Measurements from ENCODE around the gene CDK17.

Gene CDK17

DNA sequence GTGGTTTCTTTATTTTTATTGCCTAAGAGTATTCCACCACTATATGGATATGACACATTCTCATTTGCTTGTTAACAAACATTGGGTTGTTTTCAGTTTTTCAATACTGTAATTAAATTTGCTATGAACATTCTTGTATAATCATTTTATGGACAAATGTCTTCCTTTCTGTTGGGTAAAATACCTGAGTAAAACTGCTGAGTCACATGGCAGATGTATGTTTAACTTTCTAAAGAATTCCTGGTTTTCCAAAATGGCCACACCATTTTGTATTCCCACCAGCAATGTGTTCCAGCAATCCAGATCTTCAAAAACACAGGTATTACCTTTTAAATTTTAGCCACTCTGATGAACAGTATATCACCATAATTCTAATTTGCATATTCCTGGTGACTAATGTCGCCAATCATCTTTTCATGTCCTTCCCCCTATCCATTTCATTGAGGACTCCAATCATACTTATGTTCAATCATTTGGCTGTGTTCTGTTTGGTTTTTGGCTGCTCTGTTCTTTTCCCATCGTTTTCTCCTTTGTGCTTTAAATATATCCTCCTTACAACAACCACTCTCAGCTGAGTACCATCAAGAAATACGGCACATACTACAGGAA lies 36.0 kb downstream of the CDK17 start:
- Histone ChIP-seq H3K27me3 (ENCODE audit: insufficient read depth, low read length) (no peaks in the 10 kb centered on the region), H3K79me2 (ENCODE audit: control insufficient read depth, insufficient read depth, low read length, poor library complexity) (no peaks in the 10 kb centered on the region), H3K4me3 (ENCODE audit: low read depth, low read length) (no peak overlapping the region), H3K4ac (ENCODE audit: low read depth, low read length) (no peak overlapping the region), H4K12ac (ENCODE audit: low read depth, low read length) (no peak overlapping the region), H3K23ac (ENCODE audit: low read length) (no peak overlapping the region), H2AK5ac (ENCODE audit: low read length) (no peak overlapping the region), H2BK12ac (ENCODE audit: low read length) (no peak overlapping the region), H2AFZ (ENCODE audit: insufficient read depth, low read length, poor library complexity) (no peak overlapping the region), H3K9ac (ENCODE audit: low read length) (no peak overlapping the region), H3K27ac (ENCODE audit: low read depth, low read length) (no peak overlapping the region), H3K9me3 (ENCODE audit: insufficient read depth, low read depth, low read length) (no peaks in the 10 kb centered on the region), H3K36me3 (ENCODE audit: control insufficient read depth in 1 of 2, insufficient read depth in 2 of 2, low read length in 2 of 2) (no peaks in the 10 kb centered on the region), H4K8ac (ENCODE audit: low read depth, low read length) (no peak overlapping the region), H3K14ac (ENCODE audit: low read length) (no peak overlapping the region), H3K4me2 (ENCODE audit: low read length) (no peak overlapping the region), H3K79me1 (ENCODE audit: low read length) (no peaks in the 10 kb centered on the region), H3K18ac (ENCODE audit: low read length) (no peak overlapping the region), H2BK120ac (ENCODE audit: insufficient read depth, low read length, poor library complexity) (no peak overlapping the region), H2BK5ac (ENCODE audit: low read depth, low read length, poor library complexity) (no peak overlapping the region), H3K4me1 (ENCODE audit: control insufficient read depth in 1 of 2, insufficient read depth in 2 of 2, low read length in 2 of 2) (no peaks in the 10 kb centered on the region), H4K91ac (ENCODE audit: low read depth, low read length) (no peak overlapping the region)
- no peak for DNase-seq
- no CpG with 5 or more reads among the region's 3 CpGs for WGBS (ENCODE audit: extremely low coverage, insufficient coverage, insufficient read length)

- no peaks in the 10 kb centered on the region for H3K79me2 ChIP-seq (ENCODE audit: control insufficient read depth, insufficient read depth, low read length, poor library complexity)
Measured at GRCh38 chr12:96361074-96361473, 39.2 kb downstream of the CDK17 start.

DNA sequence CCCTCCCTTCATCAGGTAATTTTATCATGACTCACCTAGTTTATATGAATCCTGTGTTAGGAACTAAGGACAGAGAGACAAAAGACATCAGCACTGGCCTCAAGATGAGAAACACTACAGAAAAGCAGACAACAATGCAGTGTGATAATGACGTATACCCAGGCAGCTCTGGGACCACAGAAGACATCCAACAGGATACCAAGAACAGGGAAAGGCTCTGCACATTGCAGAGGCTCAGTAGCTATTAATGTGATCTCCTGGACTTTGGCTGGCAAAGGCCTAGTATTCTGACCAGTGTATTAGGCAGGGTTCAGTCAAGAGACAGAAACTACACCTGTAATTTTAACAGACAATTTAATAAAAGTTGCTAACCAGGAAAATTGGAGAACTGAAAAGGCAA lies 39.7 kb downstream of the CDK17 start:
- Histone ChIP-seq H3K4me3 (ENCODE audit: low read depth, low read length) (no peak overlapping the region), H3K9ac (ENCODE audit: low read length) (no peak overlapping the region), H2AK5ac (ENCODE audit: low read length) (no peak overlapping the region), H2AFZ (ENCODE audit: insufficient read depth, low read length, poor library complexity) (no peak overlapping the region), H3K4me2 (ENCODE audit: low read length) (no peak overlapping the region), H2BK120ac (ENCODE audit: insufficient read depth, low read length, poor library complexity) (no peak overlapping the region), H3K27me3 (ENCODE audit: insufficient read depth, low read length) (no peaks in the 10 kb centered on the region), H3K14ac (ENCODE audit: low read length) (no peak overlapping the region), H3K36me3 (ENCODE audit: control insufficient read depth in 1 of 2, insufficient read depth in 2 of 2, low read length in 2 of 2) (no peaks in the 10 kb centered on the region), H2BK12ac (ENCODE audit: low read length) (no peak overlapping the region), H4K91ac (ENCODE audit: low read depth, low read length) (no peak overlapping the region), H3K79me2 (ENCODE audit: control insufficient read depth, insufficient read depth, low read length, poor library complexity) (no peaks in the 10 kb centered on the region), H3K27ac (ENCODE audit: low read depth, low read length) (no peak overlapping the region), H3K4ac (ENCODE audit: low read depth, low read length) (no peak overlapping the region), H3K23ac (ENCODE audit: low read length) (no peak overlapping the region), H3K4me1 (ENCODE audit: control insufficient read depth in 1 of 2, insufficient read depth in 2 of 2, low read length in 2 of 2) (no peaks in the 10 kb centered on the region), H3K79me1 (ENCODE audit: low read length) (no peaks in the 10 kb centered on the region), H3K18ac (ENCODE audit: low read length) (no peak overlapping the region), H3K9me3 (ENCODE audit: insufficient read depth, low read depth, low read length) (no peaks in the 10 kb centered on the region), H4K8ac (ENCODE audit: low read depth, low read length) (no peak overlapping the region), H4K12ac (ENCODE audit: low read depth, low read length) (no peak overlapping the region), H2BK5ac (ENCODE audit: low read depth, low read length, poor library complexity) (no peak overlapping the region)
- DNase-seq = no peak
- no CpG with 5 or more reads among the region's 1 CpG for WGBS (ENCODE audit: extremely low coverage, insufficient coverage, insufficient read length)

More at GRCh38 chr12:96361074-96361473, 39.2 kb downstream of the CDK17 start:
- H2BK5ac ChIP-seq (ENCODE audit: low read depth, low read length, poor library complexity) = no peak overlapping the region
- H3K4ac ChIP-seq (ENCODE audit: low read depth, low read length) = no peak overlapping the region
- no peaks in the 10 kb centered on the region for H3K4me1 ChIP-seq (ENCODE audit: control insufficient read depth in 1 of 2, insufficient read depth in 2 of 2, low read length in 2 of 2)
- DNase-seq = no peak
- H2AK5ac ChIP-seq (ENCODE audit: low read length) = no peak overlapping the region
- no peak overlapping the region for H3K4me3 ChIP-seq (ENCODE audit: low read depth, low read length)
- H3K79me1 ChIP-seq (ENCODE audit: low read length) = no peaks in the 10 kb centered on the region
- no peak overlapping the region for H4K12ac ChIP-seq (ENCODE audit: low read depth, low read length)
- no peak overlapping the region for H2AFZ ChIP-seq (ENCODE audit: insufficient read depth, low read length, poor library complexity)
- no CpG with 5 or more reads among the region's 4 CpGs for WGBS (ENCODE audit: extremely low coverage, insufficient coverage, insufficient read length)
- no peak overlapping the region for H3K9ac ChIP-seq (ENCODE audit: low read length)
- no peaks in the 10 kb centered on the region for H3K36me3 ChIP-seq (ENCODE audit: control insufficient read depth in 1 of 2, insufficient read depth in 2 of 2, low read length in 2 of 2)
- H3K27ac ChIP-seq (ENCODE audit: low read depth, low read length) = no peak overlapping the region
- no peak overlapping the region for H4K8ac ChIP-seq (ENCODE audit: low read depth, low read length)
- H3K9me3 ChIP-seq (ENCODE audit: insufficient read depth, low read depth, low read length) = no peaks in the 10 kb centered on the region
- H4K91ac ChIP-seq (ENCODE audit: low read depth, low read length) = no peak overlapping the region
- peak overlapping the region; percentile 53 for H3K18ac ChIP-seq (ENCODE audit: low read length)
- H2BK120ac ChIP-seq (ENCODE audit: insufficient read depth, low read length, poor library complexity) = no peak overlapping the region
- no peak overlapping the region for H3K4me2 ChIP-seq (ENCODE audit: low read length)
- H2BK12ac ChIP-seq (ENCODE audit: low read length) = no peak overlapping the region
- H3K27me3 ChIP-seq (ENCODE audit: insufficient read depth, low read length) = no peaks in the 10 kb centered on the region
- no peak overlapping the region for H3K14ac ChIP-seq (ENCODE audit: low read length)
- H3K23ac ChIP-seq (ENCODE audit: low read length) = no peak overlapping the region

- Histone ChIP-seq H2BK12ac (ENCODE audit: low read length) (no peak overlapping the region), H3K4me2 (ENCODE audit: low read length) (no peak overlapping the region), H2BK5ac (ENCODE audit: low read depth, low read length, poor library complexity) (no peak overlapping the region), H3K4me1 (ENCODE audit: control insufficient read depth in 1 of 2, insufficient read depth in 2 of 2, low read length in 2 of 2) (no peaks in the 10 kb centered on the region), H4K8ac (ENCODE audit: low read depth, low read length) (no peak overlapping the region), H3K9ac (ENCODE audit: low read length) (no peak overlapping the region), H2AK5ac (ENCODE audit: low read length) (no peak overlapping the region), H3K14ac (ENCODE audit: low read length) (no peak overlapping the region), H3K79me1 (ENCODE audit: low read length) (no peaks in the 10 kb centered on the region), H4K91ac (ENCODE audit: low read depth, low read length) (no peak overlapping the region), H2AFZ (ENCODE audit: insufficient read depth, low read length, poor library complexity) (no peak overlapping the region), H3K36me3 (ENCODE audit: control insufficient read depth in 1 of 2, insufficient read depth in 2 of 2, low read length in 2 of 2) (no peaks in the 10 kb centered on the region), H3K23ac (ENCODE audit: low read length) (no peak overlapping the region), H3K27ac (ENCODE audit: low read depth, low read length) (no peak overlapping the region), H3K18ac (ENCODE audit: low read length) (no peak overlapping the region), H3K4ac (ENCODE audit: low read depth, low read length) (no peak overlapping the region), H3K4me3 (ENCODE audit: low read depth, low read length) (no peak overlapping the region), H2BK120ac (ENCODE audit: insufficient read depth, low read length, poor library complexity) (no peak overlapping the region), H4K12ac (ENCODE audit: low read depth, low read length) (no peak overlapping the region), H3K79me2 (ENCODE audit: control insufficient read depth, insufficient read depth, low read length, poor library complexity) (no peaks in the 10 kb centered on the region), H3K9me3 (ENCODE audit: insufficient read depth, low read depth, low read length) (no peaks in the 10 kb centered on the region), H3K27me3 (ENCODE audit: insufficient read depth, low read length) (no peaks in the 10 kb centered on the region)
- no peak for DNase-seq
Measured at GRCh38 chr12:96359328-96359727, 40.9 kb downstream of the CDK17 start.

All from trophoblast cell (in vitro differentiated cells and primary cell).